NCI-H2227 (cell line): ENCODE data around the gene ARHGDIB.

ENCODE experiments used
- DNase-seq: peaks from one replicate; lab custom pipeline; 2025; ENCODE audit not compliant: unreplicated experiment; lab: John Stamatoyannopoulos, UW

The ARHGDIB gene

GRCh38 chr12:14957551-14958168 lies 3.7 kb downstream of the ARHGDIB start:
- DNase-seq = no peak

GRCh38 chr12:14956905-14957304 lies 4.5 kb downstream of the ARHGDIB start:
- no peak for DNase-seq

- no peak for DNase-seq
Measured at GRCh38 chr12:14956024-14956891, 5.1 kb downstream of the ARHGDIB start.

- DNase-seq = no peak
Measured at GRCh38 chr12:14954269-14954668, 7.1 kb downstream of the ARHGDIB start.

DNA sequence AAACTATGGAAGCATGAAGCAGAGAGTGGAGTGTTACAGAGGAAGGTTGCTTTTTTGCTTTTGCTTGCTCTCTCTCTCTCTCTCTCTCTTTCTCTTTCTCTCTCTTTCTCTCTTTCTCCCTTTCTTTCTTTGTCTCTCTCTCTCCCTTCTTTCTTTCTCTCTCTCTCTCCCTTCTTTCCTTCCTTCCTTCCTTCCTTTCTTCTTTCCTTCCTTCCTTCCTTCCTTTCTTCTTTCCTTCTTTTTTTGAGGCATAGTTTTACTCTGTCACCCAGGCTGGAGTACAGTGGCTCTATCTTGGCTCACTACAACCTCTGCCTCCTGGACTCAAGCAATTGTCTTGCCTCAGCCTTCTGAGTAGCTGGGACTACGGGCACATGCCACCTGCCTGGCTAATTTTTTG lies 7.6 kb downstream of the ARHGDIB start:
- no peak for DNase-seq

GRCh38 chr12:14952299-14952921 lies 9.0 kb downstream of the ARHGDIB start:
- no peak for DNase-seq

GRCh38 chr12:14951851-14952250 lies 9.6 kb downstream of the ARHGDIB start:
- DNase-seq = no peak

DNA sequence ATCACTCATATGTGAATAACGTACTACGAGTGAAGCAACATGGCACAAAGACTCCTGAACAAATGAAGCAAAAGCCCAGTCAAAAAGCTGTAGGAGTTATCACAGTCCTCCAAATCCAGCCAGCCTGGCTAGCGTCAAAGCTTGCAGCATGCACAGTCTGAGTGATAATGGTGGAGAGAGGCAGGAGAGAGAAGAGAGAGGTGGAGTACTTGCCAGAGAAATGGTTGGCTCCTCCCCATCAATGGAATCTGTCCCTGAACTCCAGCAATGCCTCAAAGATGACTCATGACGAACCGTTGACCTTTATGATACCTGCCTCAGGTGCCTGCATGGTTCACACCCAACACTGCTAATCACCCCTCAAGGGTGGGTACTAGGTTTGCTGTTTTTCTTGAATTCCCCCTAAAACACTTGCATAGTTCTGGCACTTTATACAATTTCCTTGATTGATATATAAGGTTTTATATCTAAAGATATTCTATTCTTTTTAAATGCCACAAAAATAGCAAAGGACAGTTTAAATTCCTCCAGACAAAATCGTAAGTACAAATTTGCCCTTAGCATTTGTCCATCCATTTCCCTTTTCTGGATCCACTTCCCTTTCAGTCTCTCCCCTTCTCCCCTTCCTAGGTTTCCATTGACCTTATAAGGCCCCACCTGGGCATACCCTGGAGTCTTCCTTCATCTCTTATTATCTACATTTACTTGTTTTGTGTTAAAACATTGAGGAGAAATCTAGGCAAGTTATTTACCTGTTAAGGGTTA lies 10.2 kb downstream of the ARHGDIB start:
- DNase-seq = no peak

DNA sequence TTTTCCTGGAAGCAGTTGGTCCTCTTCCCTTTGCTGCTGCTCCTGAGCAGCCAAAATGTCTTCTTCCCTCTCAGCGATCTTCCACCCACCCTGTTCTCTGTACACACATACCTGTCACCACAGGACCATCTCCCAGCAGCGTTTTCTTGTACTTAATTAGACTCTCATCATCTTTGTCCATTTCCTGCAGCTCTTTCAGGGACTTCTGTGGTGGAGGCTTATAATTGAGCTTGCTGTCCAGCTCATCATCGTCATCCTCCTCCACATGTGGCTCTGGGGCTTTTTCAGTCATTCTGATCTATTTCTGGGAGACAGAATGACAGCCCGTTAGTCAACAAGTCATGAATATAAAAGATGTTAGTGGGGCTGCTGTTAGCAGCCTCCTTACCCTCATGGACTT lies 11.0 kb downstream of the ARHGDIB start:
- no peak for DNase-seq

GRCh38 chr12:14949631-14950030 lies 11.8 kb downstream of the ARHGDIB start:
- DNase-seq = no peak

DNA sequence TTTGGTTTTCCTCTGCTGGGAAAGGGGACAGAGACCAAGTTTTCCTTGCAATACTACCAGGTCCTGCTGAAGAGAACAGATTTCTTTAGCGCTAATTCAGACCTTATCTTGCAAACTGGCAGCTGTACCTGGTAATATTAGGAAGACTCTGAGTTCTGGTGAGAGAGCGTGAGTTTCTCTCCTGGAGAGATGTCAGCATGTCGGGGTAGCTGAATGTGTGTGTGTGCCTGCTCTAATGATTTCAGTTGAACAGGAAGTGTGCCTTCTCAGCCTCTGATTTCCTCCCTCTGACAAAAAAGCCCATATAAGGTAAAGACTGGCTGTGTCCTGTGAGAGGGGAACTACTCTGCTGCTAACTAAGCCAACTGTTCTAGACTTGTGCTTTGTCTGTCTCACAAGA lies 12.7 kb downstream of the ARHGDIB start:
- no peak for DNase-seq

GRCh38 chr12:14946861-14947260 lies 14.5 kb downstream of the ARHGDIB start:
- no peak for DNase-seq

DNA sequence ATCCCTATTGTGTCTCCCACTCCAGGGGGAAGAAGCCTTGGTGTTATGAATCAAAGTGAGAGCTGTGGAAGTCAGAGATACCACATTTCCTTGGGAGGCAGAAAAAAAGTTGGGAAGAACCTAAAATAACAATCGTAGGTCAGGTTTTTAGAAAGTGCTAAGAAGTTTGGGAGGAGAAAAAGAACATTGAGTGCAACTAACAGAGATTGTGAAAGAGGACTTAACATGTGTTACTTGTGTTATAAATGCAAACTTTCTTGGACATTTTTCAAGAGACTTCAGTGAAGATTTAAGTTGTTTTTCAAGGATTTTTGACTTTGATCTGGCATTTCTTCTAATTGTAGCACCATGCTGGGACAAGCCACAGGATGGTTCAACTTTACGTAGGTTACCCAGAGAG lies 15.2 kb downstream of the ARHGDIB start:
- DNase-seq = no peak

DNA sequence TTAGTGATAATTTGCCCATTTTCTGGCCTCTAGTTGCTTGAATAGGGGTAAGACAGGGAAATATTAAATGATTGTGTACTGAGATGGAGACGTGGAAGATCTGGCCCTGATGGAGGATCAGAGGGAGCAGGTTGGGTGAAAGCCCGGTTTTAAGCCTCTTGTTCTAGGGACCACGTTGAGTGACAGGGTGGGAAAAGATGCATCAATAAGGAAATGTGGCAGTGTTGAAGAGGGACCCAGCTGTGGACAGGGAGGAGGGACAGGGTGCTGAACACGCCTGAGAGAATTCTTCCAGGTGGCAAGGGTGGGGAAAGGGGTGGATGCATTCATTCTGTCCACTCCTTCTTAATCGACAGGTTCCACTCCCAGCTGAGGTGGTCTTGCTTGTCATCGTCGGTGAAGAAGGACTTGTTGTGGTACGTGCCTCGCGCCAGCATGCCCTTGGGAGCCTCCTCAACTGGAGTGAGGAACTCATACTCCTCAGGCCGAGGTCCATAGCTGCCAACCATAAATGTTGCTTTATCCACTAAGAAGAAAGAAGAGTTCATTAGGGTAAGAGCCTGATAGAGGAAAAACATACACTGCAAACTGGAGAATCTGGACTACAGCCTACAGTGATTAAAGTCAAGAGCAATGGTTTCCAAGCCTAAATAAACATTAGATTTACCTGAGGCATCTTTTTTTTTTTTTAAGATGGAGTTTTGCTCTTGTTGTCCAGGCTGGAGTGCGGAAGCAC lies 19.0 kb downstream of the ARHGDIB start:
- DNase-seq = no peak

DNA sequence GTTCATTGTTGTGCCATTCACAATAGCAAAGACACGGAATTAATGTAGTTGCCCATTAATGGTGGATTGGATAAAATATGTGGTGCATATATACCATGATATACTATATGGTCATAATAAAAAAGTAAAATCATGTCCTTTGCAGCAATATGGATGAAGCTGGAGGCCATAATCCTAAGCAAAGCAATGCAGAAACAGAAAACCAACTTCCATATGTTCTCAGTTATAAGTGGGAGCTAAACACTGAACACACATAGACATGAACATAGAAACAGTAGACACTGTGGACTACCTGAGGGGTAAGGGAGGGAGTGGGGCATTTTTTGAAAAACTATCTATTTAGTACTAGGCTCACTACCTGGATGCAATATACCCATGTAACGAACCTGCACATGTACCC lies 20.0 kb downstream of the ARHGDIB start:
- no peak for DNase-seq

DNA sequence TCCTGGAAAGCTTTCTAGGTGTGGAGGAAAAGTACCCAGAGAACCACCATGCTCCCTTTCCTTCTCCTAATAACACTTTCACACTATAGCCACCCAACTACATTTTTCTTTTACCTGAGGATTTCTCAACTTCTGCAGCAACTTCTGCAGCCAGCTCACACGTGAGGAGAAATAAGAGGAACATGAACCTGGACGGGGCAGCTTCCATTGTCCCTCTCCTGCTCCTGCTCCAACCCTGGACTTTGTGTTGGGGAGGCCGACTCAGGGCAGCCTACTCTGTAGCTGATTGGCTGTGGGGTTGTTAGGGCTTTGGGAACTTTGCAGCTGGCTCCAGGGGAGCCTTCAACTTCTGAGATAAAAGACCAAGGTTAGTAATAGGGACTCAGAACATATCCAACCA lies 23.1 kb downstream of the ARHGDIB start, which contains the start of gene ERP27:
Gene ERP27, minus strand, starts transcription at position 237 of the 400 bp plus-strand sequence. Its CDS starts 29 bp downstream, at position 208.
- DNase-seq = no peak

- DNase-seq = no peak
Measured at GRCh38 chr12:14937689-14938088, 23.7 kb downstream of the ARHGDIB start.

GRCh38 chr12:14937014-14937413 lies 24.4 kb downstream of the ARHGDIB start:
- no peak for DNase-seq

DNA sequence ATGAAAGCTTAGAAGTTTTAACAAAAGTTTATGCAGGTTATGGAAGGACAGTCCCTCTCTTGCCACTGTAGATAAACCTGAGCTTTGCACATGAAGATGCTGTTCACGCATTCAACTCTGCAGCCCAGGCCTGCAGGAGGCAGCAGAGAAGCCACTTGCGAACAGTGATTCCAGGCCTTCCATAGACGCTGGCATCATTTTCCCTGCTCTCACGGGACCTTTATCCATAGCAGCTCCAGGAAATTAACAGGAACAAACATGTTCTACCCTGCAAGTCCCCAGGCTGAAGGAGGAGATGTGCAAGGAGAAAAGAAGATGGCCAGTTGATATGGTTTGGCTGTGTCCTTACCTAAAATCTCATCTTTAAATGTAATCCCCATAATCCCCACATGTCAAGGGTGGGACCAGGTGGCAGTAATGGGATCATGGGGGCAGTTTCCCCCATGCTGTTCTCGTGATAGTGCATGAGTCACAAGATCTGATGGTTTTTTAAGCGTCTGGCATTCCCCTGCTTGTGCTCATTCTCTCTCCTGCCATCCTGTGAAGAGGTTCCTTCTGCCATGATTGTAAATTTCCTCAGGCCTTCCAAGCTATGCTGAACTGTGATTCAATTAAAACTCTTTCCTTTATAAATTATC lies 25.1 kb downstream of the ARHGDIB start:
- DNase-seq = no peak

- DNase-seq = no peak
Measured at GRCh38 chr12:14935031-14935430, 26.4 kb downstream of the ARHGDIB start.
